SK-N-SH (cell line): ENCODE data around the gene OMP. TPM values are rescaled to one million over a fixed set of nuclear protein-coding genes. Genes with fewer than 3 reads are reported as not detected.
A peak's percentile ranks its signal among the peaks of the same experiment; 100 is the strongest.

Source experiments
- CTCF ChIA-PET: fragments of 300-600, 350-600 bp; formaldehyde crosslinking; extraction: SDS; loops from one replicate; lab custom pipeline; 2021; lab: Yijun Ruan, JAX
- POLR2A ChIA-PET: fragments of 350-600 bp; sonication (Branson Sonifier 250); formaldehyde crosslinking; extraction: SDS; loops from one replicate; lab custom pipeline; 2020; ENCODE audit warnings: antibody characterized with exemption, inconsistent platforms; lab: Yijun Ruan, JAX
- DNase-seq: peaks from one replicate; pipeline ENCODE4 v3.0.0; 2012
- H2AFZ ChIP-seq: fragments of 200-600 bp; sonication (generic); 2 replicates; pipeline ENCODE4 v1.8.1; 2016; ENCODE audit warnings: antibody characterized with exemption, mild to moderate bottlenecking, low read depth
- H3F3A ChIP-seq: fragments of 200-600 bp; sonication (generic); replicated peaks from 2 replicates; pipeline ENCODE3; 2016; ENCODE audit warnings: antibody characterized with exemption, mild to moderate bottlenecking; ENCODE audit not compliant: insufficient read depth
- H3K27ac ChIP-seq, 2 experiments: fragments of 200-500 bp in 1 of 2; fragments of 200-600 bp in 1 of 2; sonication (Bioruptor generic) in 1 of 2; sonication (generic), shearing (Covaris generic) in 1 of 2; 2 replicates each; pipeline versions ENCODE4 v1.5.1 to v1.6.1; 2014 to 2016; ENCODE audit warnings: low read depth in 2 of 2, inconsistent platforms in 1 of 2, low read length in 1 of 2, mild to moderate bottlenecking in 1 of 2, mixed read lengths in 1 of 2
- H3K27me3 ChIP-seq: fragments of 200-600 bp; sonication (generic), shearing (Covaris generic); 2 replicates; pipeline ENCODE4 v1.6.1; 2016; ENCODE audit warnings: mixed run types; ENCODE audit not compliant: insufficient read depth
- H3K36me3 ChIP-seq, 2 experiments: fragments of 200-500 bp in 1 of 2; fragments of 200-600 bp in 1 of 2; sonication (Bioruptor generic) in 1 of 2; sonication (generic) in 1 of 2; replicated peaks in 1 of 2; 2 replicates each; pipeline versions ENCODE3 to v1.5.1; 2014 to 2016; ENCODE audit warnings: low read length in 1 of 2, mild to moderate bottlenecking in 1 of 2; ENCODE audit not compliant: insufficient read depth in 2 of 2, control insufficient read depth in 1 of 2
- H3K4me1 ChIP-seq, 2 experiments: fragments of 200-500 bp in 1 of 2; fragments of 200-600 bp in 1 of 2; sonication (Bioruptor generic) in 1 of 2; sonication (generic), shearing (Covaris generic) in 1 of 2; 2 replicates each; pipeline versions ENCODE4 v1.5.1 to v1.6.1; 2014 to 2016; ENCODE audit warnings: low read depth in 1 of 2, low read length in 1 of 2, mixed run types in 1 of 2; ENCODE audit not compliant: insufficient read depth in 2 of 2, control insufficient read depth in 1 of 2
- H3K4me2 ChIP-seq: fragments of 200-600 bp; sonication (generic), shearing (Covaris generic); 2 replicates; pipeline ENCODE4 v1.6.1; 2017; ENCODE audit warnings: mixed run types
- H3K4me3 ChIP-seq, 2 experiments: fragments of 200-500 bp in 1 of 2; fragments of 200-600 bp in 1 of 2; sonication (Bioruptor generic) in 1 of 2; sonication (generic), shearing (Covaris generic) in 1 of 2; 2 replicates each; pipeline versions ENCODE4 v1.5.1 to v1.8.1; 2014 to 2016; ENCODE audit warnings: low read depth in 2 of 2, inconsistent platforms in 1 of 2, low read length in 1 of 2, mild to moderate bottlenecking in 1 of 2, mixed read lengths in 1 of 2, moderate library complexity in 1 of 2
- H3K79me2 ChIP-seq: fragments of 200-600 bp; sonication (generic); 2 replicates; pipeline ENCODE4 v1.8.1; 2017; ENCODE audit warnings: mild to moderate bottlenecking; ENCODE audit not compliant: insufficient read depth
- H3K9ac ChIP-seq: fragments of 200-600 bp; sonication (generic); 2 replicates; pipeline ENCODE4 v1.6.1; 2017; ENCODE audit warnings: mixed run types
- H3K9me2 ChIP-seq: fragments of 200-600 bp; sonication (generic); 2 replicates; pipeline ENCODE4 v1.6.1; 2017; ENCODE audit warnings: mixed run types
- H3K9me3 ChIP-seq: fragments of 200-600 bp; sonication (generic); 2 replicates; pipeline ENCODE4 v1.6.1; 2017; ENCODE audit warnings: mixed run types, mild to moderate bottlenecking, moderate library complexity
- H4K20me1 ChIP-seq: fragments of 200-600 bp; sonication (generic); 2 replicates; pipeline ENCODE4 v1.6.1; 2017; ENCODE audit warnings: mild to moderate bottlenecking, mixed run types; ENCODE audit not compliant: insufficient read depth
- CHD2 ChIP-seq: fragments of 150-350 bp; IDR thresholded peaks from 2 replicates; pipeline ENCODE4 v1.6.1; 2018; ENCODE audit warnings: low read length; ENCODE audit not compliant: partially characterized antibody
- CTCF ChIP-seq: fragments of 200-600 bp; sonication (generic); IDR thresholded peaks from 2 replicates; pipeline ENCODE4 v1.6.1; 2017; ENCODE audit warnings: antibody characterized with exemption, mild to moderate bottlenecking, moderate library complexity
- EP300 ChIP-seq, 2 experiments: IDR thresholded peaks; 2 replicates each; pipeline versions ENCODE4 v1.4.0 to v1.6.1; 2012; ENCODE audit warnings: borderline replicate concordance in 1 of 2, low read depth in 1 of 2, low read length in 1 of 2
- FOSL2 ChIP-seq: IDR thresholded peaks from 2 replicates; pipeline ENCODE4 v1.4.0; 2012; ENCODE audit warnings: low read depth, mild to moderate bottlenecking, moderate library complexity, borderline replicate concordance
- IRF3 ChIP-seq: fragments of 150-350 bp; IDR thresholded peaks from 2 replicates; pipeline ENCODE4 v1.6.1; 2016; ENCODE audit warnings: mild to moderate bottlenecking, low read depth, low read length
- JUND ChIP-seq: IDR thresholded peaks from 2 replicates; pipeline ENCODE4 v1.4.0; 2012
- MXI1 ChIP-seq: IDR thresholded peaks from 2 replicates; pipeline ENCODE4 v1.6.1; 2012; ENCODE audit warnings: mild to moderate bottlenecking, low read depth, low read length, improper control_type of control experiment
- RXRA ChIP-seq: IDR thresholded peaks from 2 replicates; pipeline ENCODE4 v1.4.0; 2012; ENCODE audit warnings: low read depth, mild to moderate bottlenecking, borderline replicate concordance
- USF1 ChIP-seq: IDR thresholded peaks from 2 replicates; pipeline ENCODE4 v1.4.0; 2012; ENCODE audit warnings: low read depth, borderline replicate concordance
- ZBTB33 ChIP-seq: IDR thresholded peaks from 2 replicates; pipeline ENCODE4 v1.4.0; 2012; ENCODE audit warnings: low read depth, borderline replicate concordance
- WGBS: methylation state at CpG from one replicate; pipeline ENCODE4 v1.1.6; 2017; ENCODE audit warnings: low lambda C conversion rate; 5-methylcytosine and 5-hydroxymethylcytosine counted together
- polyA plus RNA-seq, 3 experiments: library from polyadenylated mRNA; depleted of rRNA; stranded (reverse); fragments of >200 nt; gene quantifications; 2 replicates each; pipeline ENCODE4 v1.2.3, GENCODE V29; 2012

The OMP gene
- polyA plus RNA-seq, 1 of the 3 experiments (the other 2 are of a cell fraction) = 0.20 TPM

GRCh38 chr11:77114089-77114463, 11.4 kb downstream of the OMP start:
- H3K27ac ChIP-seq = no peak overlapping the region

GRCh38 chr11:77115181-77115611, 12.6 kb downstream of the OMP start:
- peaks cover 0 to 9% of the 10 kb centered on the region in 2 experiments for H3K36me3 ChIP-seq
- no peak overlapping the region for H3K9ac ChIP-seq
- ChIA-PET CTCF (interaction anchor here (0.7 to 11.2 kb wide), 8 partner anchors 10 to 81 kb away, joined by 3 to 111 read pairs (median 11); partner anchors contain the start of gene MYO7A), POLR2A (no interaction called here)
- H3K27ac ChIP-seq = no peak overlapping the region
- H3F3A ChIP-seq = no peaks in the 10 kb centered on the region
- TF ChIP-seq ZBTB33 (no peak), CTCF (peak; percentile 26; the same call in 1 of the 2 replicates), USF1 (no peak), FOSL2 (no peak)
- H3K4me2 ChIP-seq = no peak overlapping the region
- DNase-seq = no peak
- H3K4me1 ChIP-seq = peaks cover 0 to 10% of the 10 kb centered on the region in 2 experiments; a peak in 3 of 4 replicates
- 98% methylated on average over 12 of the region's 16 CpGs for WGBS
- H3K79me2 ChIP-seq = peaks cover 9% of the 10 kb centered on the region; the same call in 1 of the 2 replicates
- H4K20me1 ChIP-seq = no peaks in the 10 kb centered on the region
- H3K27me3 ChIP-seq = no peaks in the 10 kb centered on the region
- H3K4me3 ChIP-seq = no peak overlapping the region
- no peaks in the 10 kb centered on the region for H3K9me2 ChIP-seq
- no peaks in the 10 kb centered on the region for H3K9me3 ChIP-seq
- no peak overlapping the region for H2AFZ ChIP-seq

More at GRCh38 chr11:77114089-77114463, 11.4 kb downstream of the OMP start:
- Histone ChIP-seq H3K36me3 (peaks cover 0 to 6% of the 10 kb centered on the region in 2 experiments), H3K9me3 (no peaks in the 10 kb centered on the region), H3K27me3 (no peaks in the 10 kb centered on the region), H3K4me1 (peaks cover 3 to 21% of the 10 kb centered on the region in 2 experiments; a peak in 3 of 4 replicates), H3K79me2 (peaks cover 10% of the 10 kb centered on the region; the same call in 1 of the 2 replicates), H2AFZ (no peak overlapping the region), H3F3A (peaks cover 4% of the 10 kb centered on the region), H3K4me2 (no peak overlapping the region), H4K20me1 (no peaks in the 10 kb centered on the region), H3K9me2 (no peaks in the 10 kb centered on the region), H3K9ac (no peak overlapping the region), H3K4me3 (no peak overlapping the region)
- ChIA-PET CTCF (interaction anchor here (0.8 to 11.2 kb wide), 11 partner anchors 8 to 77 kb away, joined by 3 to 111 read pairs (median 4); partner anchors contain the start of gene MYO7A), POLR2A (no interaction called here)
- no peak for TF ChIP-seq MXI1
- no peak for TF ChIP-seq CHD2
- no peak for TF ChIP-seq EP300 (IDR thresholded peaks at IDR 0.05; ENCODE audit: borderline replicate concordance in 1 of 2, low read depth in 1 of 2, low read length in 1 of 2)
- no peak for TF ChIP-seq RXRA
- TF ChIP-seq JUND = no peak
- TF ChIP-seq ZBTB33 = no peak
- no peak for TF ChIP-seq IRF3
- DNase-seq = no peak
- 86% methylated on average over 11 of the region's 13 CpGs for WGBS
